Lung (tissue), 12 donors: ENCODE results near the gene ID2. TPM values are rescaled to one million over a fixed set of nuclear protein-coding genes. Genes with fewer than 3 reads are reported as not detected.

Experiments
- ATAC-seq: fragments of 200-7000 bp; cut with Tn5 transposase; one replicate; pipeline ENCODE4 v1.9.1; 2020; ENCODE audit warnings: moderate number of reproducible peaks; ENCODE audit not compliant: insufficient read depth, low FRiP score
- DNase-seq, 3 donors: peaks; one replicate each; pipeline ENCODE4 v3.0.0-alpha.2; 2013 to 2017
- H3K27ac ChIP-seq, 2 donors: one replicate each; pipeline ENCODE4 v1.5.1; 2013; ENCODE audit warnings: mild to moderate bottlenecking in 2 of 2, moderate library complexity in 2 of 2, control low read depth in 1 of 2, inconsistent platforms in 1 of 2, low read depth in 1 of 2, low read length in 1 of 2
- H3K27me3 ChIP-seq, 3 donors: one replicate each; pipeline ENCODE4 v1.5.1; 2013; ENCODE audit warnings: low read length in 2 of 3; ENCODE audit not compliant: control insufficient read depth in 3 of 3, insufficient read depth in 3 of 3
- H3K36me3 ChIP-seq, 4 donors: one replicate each; pipeline ENCODE4 v1.5.1; 2013; ENCODE audit warnings: low read length in 4 of 4, mild to moderate bottlenecking in 1 of 4, moderate library complexity in 1 of 4; ENCODE audit not compliant: control insufficient read depth in 4 of 4, insufficient read depth in 4 of 4
- H3K4me1 ChIP-seq, 5 donors: one replicate each; pipeline ENCODE4 v1.5.1; 2013; ENCODE audit warnings: low read length in 5 of 5, mild to moderate bottlenecking in 2 of 5, moderate library complexity in 1 of 5; ENCODE audit not compliant: control insufficient read depth in 5 of 5, insufficient read depth in 5 of 5
- H3K4me3 ChIP-seq: one replicate; pipeline ENCODE4 v1.5.1; 2013; ENCODE audit warnings: mild to moderate bottlenecking, control low read depth, moderate library complexity
- H3K9ac ChIP-seq, 2 donors: one replicate each; pipeline ENCODE4 v1.5.1; 2013; ENCODE audit warnings: low read length in 2 of 2, control low read depth in 1 of 2; ENCODE audit not compliant: insufficient read depth in 1 of 2
- H3K9me3 ChIP-seq, 4 donors: one replicate each; pipeline ENCODE4 v1.5.1; 2013; ENCODE audit warnings: low read length in 3 of 4, mild to moderate bottlenecking in 1 of 4, moderate library complexity in 1 of 4; ENCODE audit not compliant: control insufficient read depth in 4 of 4, insufficient read depth in 3 of 4
- WGBS, 2 donors: extraction: QIAGEN DNeasy Blood & Tissue Kit; methylation state at CpG; one replicate each; pipeline ENCODE4 v1.1.7; 2013; 5-methylcytosine and 5-hydroxymethylcytosine counted together
- polyA plus RNA-seq, 2 donors: library from polyadenylated mRNA; stranded (reverse); fragments of 200-250 nt; gene quantifications; one replicate each; pipeline ENCODE4 v1.2.1, GENCODE V29; 2013
- total RNA-seq, 2 donors: library from RNA; depleted of rRNA in 1 of 2; stranded (reverse); fragments of >200 nt in 1 of 2; gene quantifications; one replicate each; pipeline ENCODE4 v1.2.1, GENCODE V29; 2014 to 2021
- TF ChIP-seq, protein P1 (sequence below): IDR thresholded peaks from 2 replicates; pipeline ENCODE4 v1.5.1; 2012; ENCODE audit warnings: mild to moderate bottlenecking; ENCODE audit errors: control extremely low read depth, extremely low read depth
- donor health status: control.
- donor health status: control.
- donor health status: Bipolar disorder and iron deficiency.
- donor health status: healthy.
- donor health status: DM: yes; HTN: yes; CAD: no.

ID2 gene
- total and polyA plus RNA-seq, 4 donors = 67.9 to 227 (median 133) TPM

DNA sequence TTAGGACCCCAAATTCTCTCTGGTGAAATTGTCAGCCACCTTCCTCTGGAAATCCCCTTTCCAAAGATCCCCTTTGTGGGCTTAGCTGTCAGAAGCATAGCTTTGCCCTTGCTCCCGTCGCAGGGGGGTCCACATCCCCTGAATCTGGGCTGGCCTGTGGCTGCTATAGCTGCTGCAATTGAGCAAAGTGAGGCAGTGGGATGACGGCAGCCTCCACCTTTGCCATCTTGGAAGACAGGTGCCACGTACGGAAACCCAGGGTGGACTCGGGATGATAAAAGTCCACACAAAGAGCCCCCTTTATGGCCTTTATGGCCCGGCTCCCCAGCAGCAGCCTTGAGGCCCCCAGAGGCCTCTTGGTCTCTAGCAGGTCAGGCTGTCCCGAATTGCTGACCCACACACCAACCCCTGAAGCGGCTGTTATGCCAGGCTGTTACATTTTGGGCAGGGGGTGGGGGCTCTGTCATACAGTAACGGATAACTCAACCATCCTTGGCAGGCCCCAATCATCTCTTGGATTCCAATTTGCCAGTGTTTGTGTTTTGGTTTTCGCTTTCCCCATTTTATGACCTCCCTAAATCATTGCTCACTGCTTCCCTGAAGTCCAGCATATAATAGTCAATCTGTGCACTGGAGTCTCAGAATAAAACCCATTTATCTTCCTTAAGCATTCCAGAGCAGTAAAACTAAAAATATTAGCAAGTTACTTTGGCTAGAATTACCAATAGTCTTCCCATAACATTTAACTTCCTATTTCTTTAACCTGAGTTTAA, 33.2 kb upstream of the ID2 start:
- H3K9ac ChIP-seq = no peak overlapping the region
- 91 to 96% methylated on average over 11 of the region's 11 CpGs for WGBS, 2 donors
- ATAC-seq (no peak), DNase-seq (no peak)
- H3K9me3 ChIP-seq = peaks cover 0 to 4% (median 0%) of the 10 kb centered on the region in 4 donors
- H3K4me3 ChIP-seq = no peak overlapping the region
- peaks cover 0 to 3% (median 0%) of the 10 kb centered on the region in 5 donors for H3K4me1 ChIP-seq
- H3K27me3 ChIP-seq = no peaks in the 10 kb centered on the region
- TF ChIP-seq, protein P1, sequence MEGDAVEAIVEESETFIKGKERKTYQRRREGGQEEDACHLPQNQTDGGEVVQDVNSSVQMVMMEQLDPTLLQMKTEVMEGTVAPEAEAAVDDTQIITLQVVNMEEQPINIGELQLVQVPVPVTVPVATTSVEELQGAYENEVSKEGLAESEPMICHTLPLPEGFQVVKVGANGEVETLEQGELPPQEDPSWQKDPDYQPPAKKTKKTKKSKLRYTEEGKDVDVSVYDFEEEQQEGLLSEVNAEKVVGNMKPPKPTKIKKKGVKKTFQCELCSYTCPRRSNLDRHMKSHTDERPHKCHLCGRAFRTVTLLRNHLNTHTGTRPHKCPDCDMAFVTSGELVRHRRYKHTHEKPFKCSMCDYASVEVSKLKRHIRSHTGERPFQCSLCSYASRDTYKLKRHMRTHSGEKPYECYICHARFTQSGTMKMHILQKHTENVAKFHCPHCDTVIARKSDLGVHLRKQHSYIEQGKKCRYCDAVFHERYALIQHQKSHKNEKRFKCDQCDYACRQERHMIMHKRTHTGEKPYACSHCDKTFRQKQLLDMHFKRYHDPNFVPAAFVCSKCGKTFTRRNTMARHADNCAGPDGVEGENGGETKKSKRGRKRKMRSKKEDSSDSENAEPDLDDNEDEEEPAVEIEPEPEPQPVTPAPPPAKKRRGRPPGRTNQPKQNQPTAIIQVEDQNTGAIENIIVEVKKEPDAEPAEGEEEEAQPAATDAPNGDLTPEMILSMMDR = no peak
- no peak overlapping the region for H3K27ac ChIP-seq
- H3K36me3 ChIP-seq = no peaks in the 10 kb centered on the region

DNA sequence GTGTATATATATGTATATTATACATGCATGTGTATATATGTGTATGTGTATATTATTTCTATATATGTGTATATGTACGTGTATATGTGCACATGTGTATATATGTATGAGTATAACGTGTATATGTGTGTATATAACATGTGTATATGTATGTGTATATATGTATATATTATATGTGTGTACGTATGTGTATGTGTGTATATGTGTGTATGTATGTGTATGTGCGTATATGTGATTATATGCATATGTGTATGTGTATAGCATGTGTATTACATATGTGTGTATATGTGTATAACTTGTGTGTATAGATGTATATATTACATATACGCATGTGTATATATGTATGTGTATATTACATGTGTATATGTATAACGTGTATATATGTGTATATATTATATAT, 32.1 kb upstream of the ID2 start:
- DNase-seq = no peak

DNA sequence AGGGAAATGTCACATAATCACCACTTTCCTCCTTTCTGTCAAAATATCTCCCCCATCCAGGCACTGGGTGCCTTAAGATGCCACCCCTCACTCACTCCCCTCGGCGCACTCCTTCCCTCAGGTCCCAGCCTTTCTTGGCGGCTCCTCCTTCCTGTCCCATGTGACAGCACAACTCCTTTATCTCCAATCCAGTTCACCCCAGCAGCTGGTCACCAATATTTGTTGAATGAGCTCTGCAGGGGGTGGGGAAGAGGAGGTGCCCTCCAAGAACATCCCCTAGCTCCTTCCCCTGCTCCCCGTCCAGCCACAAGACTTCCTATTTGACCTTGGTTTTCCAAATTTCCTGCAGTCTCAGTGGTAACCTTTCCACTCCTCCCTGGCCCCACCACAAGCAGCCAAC, 31.6 kb upstream of the ID2 start:
- 83 to 88% methylated on average over 4 of the region's 4 CpGs for WGBS, 2 donors
- H3K27me3 ChIP-seq = no peaks in the 10 kb centered on the region
- ATAC-seq (no peak), DNase-seq (no peak)
- H3K4me1 ChIP-seq = no peaks in the 10 kb centered on the region
- no peak overlapping the region for H3K4me3 ChIP-seq
- H3K9ac ChIP-seq = no peak overlapping the region
- TF ChIP-seq, protein P1 = no peak
- peaks cover 0 to 4% (median 0%) of the 10 kb centered on the region in 4 donors for H3K9me3 ChIP-seq
- H3K36me3 ChIP-seq = no peaks in the 10 kb centered on the region
- no peak overlapping the region for H3K27ac ChIP-seq

More for the DNA sequence above, 32.1 kb upstream of the ID2 start:
- Histone ChIP-seq H3K4me1 (no peaks in the 10 kb centered on the region), H3K9ac (no peak overlapping the region), H3K4me3 (no peak overlapping the region), H3K36me3 (no peaks in the 10 kb centered on the region), H3K27ac (no peak overlapping the region), H3K27me3 (no peaks in the 10 kb centered on the region), H3K9me3 (peaks cover 0 to 4% (median 0%) of the 10 kb centered on the region in 4 donors)
- WGBS, 2 donors = 81 to 88% methylated on average over 6 of the region's 6 CpGs
- ATAC-seq = no peak
- TF ChIP-seq, protein P1 = no peak
